Measurements from ENCODE around the gene CDHR5.
A peak's percentile ranks its signal among the peaks of the same experiment; 100 is the strongest.

CDHR5 gene

GRCh38 chr11:620935-621814 is 3.6 kb downstream of the CDHR5 start:
- DNase-seq: no peak

GRCh38 chr11:620201-620600 is 4.6 kb downstream of the CDHR5 start:
- no peak for DNase-seq

GRCh38 chr11:619628-620050 is 5.1 kb downstream of the CDHR5 start:
- DNase-seq: no peak

GRCh38 chr11:618856-619627 is 5.7 kb downstream of the CDHR5 start:
- no peak for DNase-seq

GRCh38 chr11:617912-618682 is 6.7 kb downstream of the CDHR5 start:
- DNase-seq: no peak

GRCh38 chr11:617199-617911 is 7.4 kb downstream of the CDHR5 start:
- DNase-seq: no peak

- no peak for DNase-seq
Measured at GRCh38 chr11:616320-617198, 8.2 kb downstream of the CDHR5 start.

GRCh38 chr11:615504-616319 is 9.0 kb downstream of the CDHR5 start, which contains the start of gene IRF7:
Gene IRF7 (minus strand): TSS chr11:615950. CDS start chr11:615364, 586 bp downstream.
- peak; percentile 44 for DNase-seq

- DNase-seq: no peak
Measured at GRCh38 chr11:614623-615503, 9.9 kb downstream of the CDHR5 start.

GRCh38 chr11:614021-614622 is 10.6 kb downstream of the CDHR5 start:
- DNase-seq: no peak

GRCh38 chr11:613369-613968 is 11.3 kb downstream of the CDHR5 start:
- DNase-seq: peak; percentile 12

GRCh38 chr11:612961-613300 is 11.8 kb downstream of the CDHR5 start:
- DNase-seq: no peak

- DNase-seq: no peak
Measured at GRCh38 chr11:612201-612960, 12.4 kb downstream of the CDHR5 start.

- DNase-seq: no peak
Measured at GRCh38 chr11:611001-611996, 13.5 kb downstream of the CDHR5 start.

GRCh38 chr11:610146-610801 is 14.5 kb downstream of the CDHR5 start:
- no peak for DNase-seq

GRCh38 chr11:609341-609811 is 15.4 kb downstream of the CDHR5 start:
- DNase-seq: no peak

Measured in NCI-H2171 (cell line).